Measurements from ENCODE around the gene CACFD1. TPM values are rescaled to one million over a fixed set of nuclear protein-coding genes. Genes with fewer than 3 reads are reported as not detected.

Gene CACFD1
- total RNA-seq, 1 donor = 3.9 TPM

GRCh38 chr9:133511607-133512006 lies 51.8 kb downstream of the CACFD1 start:
- no peak for DNase-seq (ENCODE audit: low read depth)
- H3K4me3 ChIP-seq (ENCODE audit: low read depth, low read length) = no peak overlapping the region
- TF ChIP-seq CTCF (IDR thresholded peaks at IDR 0.05; ENCODE audit: insufficient read depth, low read depth, low read length) = no peak

DNA sequence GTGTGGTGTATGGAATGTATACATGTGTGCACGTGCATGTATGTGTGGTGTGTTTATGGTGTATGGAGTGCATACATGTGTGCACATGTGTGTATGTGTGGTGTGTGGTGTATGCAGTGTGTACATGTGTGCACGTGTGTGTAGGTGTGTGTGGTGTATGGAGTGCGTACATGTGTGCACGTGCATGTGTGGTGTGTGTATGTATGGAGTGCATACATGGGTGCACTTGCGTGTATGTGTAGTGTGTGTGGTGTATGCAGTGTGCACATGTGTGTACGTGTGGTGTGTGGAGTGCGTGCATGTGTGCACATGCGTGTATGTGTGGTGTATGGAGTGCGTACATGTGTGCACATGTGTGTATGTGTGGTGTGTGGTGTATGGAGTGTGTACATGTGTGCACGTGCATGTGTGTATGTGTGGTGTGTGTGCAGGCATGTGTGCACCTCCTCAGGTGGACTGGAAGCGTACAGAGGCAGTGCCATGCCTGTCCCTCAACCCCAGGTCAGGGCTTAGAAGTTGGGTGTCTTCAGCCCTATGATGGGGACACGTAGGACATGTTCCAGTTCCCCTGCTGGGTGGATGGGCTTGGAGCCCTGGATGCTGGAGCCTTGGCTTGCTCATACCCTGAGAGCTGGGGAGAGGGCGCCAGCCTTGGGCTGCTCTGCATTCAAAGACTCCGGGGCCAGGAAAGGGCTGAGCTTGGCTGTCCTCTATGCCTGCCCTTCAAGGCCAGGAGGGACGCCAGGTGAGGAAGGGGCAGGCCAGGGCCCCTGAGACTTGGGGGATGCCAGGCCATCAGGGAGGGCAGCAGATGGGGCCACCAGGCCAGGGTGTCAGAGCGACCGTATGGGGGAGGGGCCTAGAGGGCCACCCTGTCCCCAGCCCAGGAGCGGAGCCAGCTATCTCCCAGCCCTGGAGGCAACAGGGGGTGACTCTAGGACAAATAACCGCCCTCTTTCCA lies 52.8 kb downstream of the CACFD1 start:
- no peak for TF ChIP-seq CTCF (IDR thresholded peaks at IDR 0.05; ENCODE audit: insufficient read depth, low read depth, low read length)
- no peak for DNase-seq (ENCODE audit: low read depth)

DNA sequence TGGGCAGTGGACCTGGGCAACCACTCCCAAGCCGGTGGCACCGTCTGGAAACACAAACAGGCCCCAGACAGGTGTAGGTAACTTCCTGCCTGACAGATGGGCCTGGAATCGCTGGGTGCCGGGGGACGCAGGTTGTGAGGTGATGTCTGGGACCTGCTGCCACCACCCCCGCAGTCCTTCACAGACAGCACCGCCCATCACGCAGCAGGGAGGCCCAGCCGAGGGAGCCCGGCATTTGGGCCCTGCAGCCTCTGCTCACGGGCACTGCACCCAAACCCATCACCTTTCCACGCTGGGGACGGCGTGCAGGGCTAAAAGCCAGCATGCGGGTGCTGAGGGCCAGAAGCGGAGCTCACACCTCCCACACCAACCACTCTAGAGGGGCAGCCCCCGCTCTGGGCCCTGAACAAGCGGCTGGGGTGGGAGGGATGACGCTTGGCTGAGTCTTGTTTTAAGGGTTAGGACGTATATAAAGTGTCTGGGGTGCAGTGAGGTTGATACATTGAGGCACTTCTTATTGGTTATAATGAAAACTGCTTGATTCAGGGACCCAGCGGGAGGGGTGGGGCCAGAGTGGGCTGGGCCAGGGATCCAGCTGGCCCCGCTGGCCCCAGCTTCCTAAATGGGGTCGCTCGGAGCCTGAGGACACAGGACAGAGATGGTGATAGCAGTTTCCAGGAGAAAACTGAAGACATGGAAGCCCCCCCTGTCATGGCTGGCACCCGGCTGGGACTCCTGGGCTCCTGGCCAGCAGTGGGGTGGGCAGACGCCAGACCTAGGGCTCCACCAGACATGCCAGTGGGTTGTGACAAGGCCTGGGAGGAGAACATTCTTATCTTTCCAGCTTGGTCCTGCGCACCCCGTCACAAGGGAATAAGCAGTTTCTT lies 53.7 kb downstream of the CACFD1 start:
- no peak for DNase-seq (ENCODE audit: low read depth)
- H3K4me3 ChIP-seq (ENCODE audit: low read depth, low read length) = no peak overlapping the region
- TF ChIP-seq CTCF (IDR thresholded peaks at IDR 0.05; ENCODE audit: insufficient read depth, low read depth, low read length) = no peak

More for the DNA sequence above, 52.8 kb downstream of the CACFD1 start:
- H3K4me3 ChIP-seq (ENCODE audit: low read depth, low read length) = no peak overlapping the region

GRCh38 chr9:133514460-133515239 lies 54.9 kb downstream of the CACFD1 start:
- TF ChIP-seq CTCF (IDR thresholded peaks at IDR 0.05; ENCODE audit: insufficient read depth, low read depth, low read length) = no peak
- DNase-seq (ENCODE audit: low read depth) = no peak

GRCh38 chr9:133515240-133515610 lies 55.4 kb downstream of the CACFD1 start:
- no peak for TF ChIP-seq CTCF (IDR thresholded peaks at IDR 0.05; ENCODE audit: insufficient read depth, low read depth, low read length)
- DNase-seq (ENCODE audit: low read depth) = no peak
- no peak overlapping the region for H3K4me3 ChIP-seq (ENCODE audit: low read depth, low read length)

More at GRCh38 chr9:133514460-133515239, 54.9 kb downstream of the CACFD1 start:
- no peak overlapping the region for H3K4me3 ChIP-seq (ENCODE audit: low read depth, low read length)

DNA sequence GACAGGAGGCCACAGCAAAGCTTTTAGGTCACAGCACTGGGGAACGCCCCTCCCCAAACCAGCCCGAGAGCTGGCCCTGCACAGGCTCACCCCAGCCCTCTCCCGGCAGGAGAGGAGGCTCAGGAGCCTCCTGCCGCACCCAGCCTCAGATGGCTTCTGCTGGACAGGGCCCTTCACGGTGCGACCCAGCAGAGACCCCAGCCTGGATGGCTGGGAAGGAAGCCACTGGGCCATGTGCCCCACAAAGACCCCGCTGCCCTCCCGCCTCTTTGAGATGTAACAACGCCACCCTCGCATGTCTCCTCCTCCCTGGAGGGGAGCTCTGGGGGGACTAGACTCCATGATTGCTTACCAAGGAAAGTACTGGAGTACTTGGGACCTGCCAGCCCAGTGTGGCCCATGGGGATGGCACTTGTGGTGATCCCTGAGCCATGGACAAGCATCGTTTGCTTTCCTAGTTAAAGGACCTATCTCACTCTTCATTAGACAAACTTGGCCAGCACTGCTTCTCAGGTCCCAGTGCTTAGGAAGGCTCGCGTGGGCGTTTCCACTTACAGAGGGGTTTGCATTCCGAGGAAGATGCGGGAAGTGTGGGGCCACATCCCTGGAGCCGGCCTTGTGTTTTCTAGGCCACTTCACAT lies 56.0 kb downstream of the CACFD1 start:
- DNase-seq (ENCODE audit: low read depth) = no peak
- H3K4me3 ChIP-seq (ENCODE audit: low read depth, low read length) = no peak overlapping the region
- TF ChIP-seq CTCF (IDR thresholded peaks at IDR 0.05; ENCODE audit: insufficient read depth, low read depth, low read length) = no peak

Measured in fibroblast of villous mesenchyme (primary cell).